Activated CD4-positive, alpha-beta T cell treated with anti-CD3 and anti-CD28 coated beads for 4 hours (primary cell): Measurements from ENCODE around the gene PLA2G2A.
"Not testable (repeated sequence)": the region's sequence is repeated elsewhere in the genome, so short reads cannot be mapped to it uniquely, and the experiment has no call there.

ENCODE experiments used
- DNase-seq, 2 donors: peaks; one replicate each; pipeline ENCODE4 v3.0.0-alpha.2; 2020

Gene PLA2G2A

DNA sequence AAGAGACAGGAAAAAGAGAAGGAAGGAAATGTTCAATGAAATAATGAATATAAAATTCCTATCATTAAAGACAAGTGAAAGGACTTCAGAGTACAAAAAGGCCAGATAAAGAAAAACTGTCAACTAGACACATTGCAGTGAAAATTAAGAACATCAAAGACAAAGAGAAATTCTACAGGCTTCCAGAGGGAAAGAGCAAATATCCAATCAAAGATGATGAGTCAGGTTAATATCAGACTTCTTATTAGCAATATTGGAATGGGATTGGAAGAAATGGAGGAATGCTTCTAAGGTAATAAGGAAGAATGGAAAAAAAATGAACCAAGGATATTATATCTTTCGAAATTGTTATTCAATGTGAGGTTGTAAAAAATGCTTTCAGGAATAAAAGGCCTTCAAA is 7.8 kb downstream of the PLA2G2A start:
- DNase-seq = no peak

DNA sequence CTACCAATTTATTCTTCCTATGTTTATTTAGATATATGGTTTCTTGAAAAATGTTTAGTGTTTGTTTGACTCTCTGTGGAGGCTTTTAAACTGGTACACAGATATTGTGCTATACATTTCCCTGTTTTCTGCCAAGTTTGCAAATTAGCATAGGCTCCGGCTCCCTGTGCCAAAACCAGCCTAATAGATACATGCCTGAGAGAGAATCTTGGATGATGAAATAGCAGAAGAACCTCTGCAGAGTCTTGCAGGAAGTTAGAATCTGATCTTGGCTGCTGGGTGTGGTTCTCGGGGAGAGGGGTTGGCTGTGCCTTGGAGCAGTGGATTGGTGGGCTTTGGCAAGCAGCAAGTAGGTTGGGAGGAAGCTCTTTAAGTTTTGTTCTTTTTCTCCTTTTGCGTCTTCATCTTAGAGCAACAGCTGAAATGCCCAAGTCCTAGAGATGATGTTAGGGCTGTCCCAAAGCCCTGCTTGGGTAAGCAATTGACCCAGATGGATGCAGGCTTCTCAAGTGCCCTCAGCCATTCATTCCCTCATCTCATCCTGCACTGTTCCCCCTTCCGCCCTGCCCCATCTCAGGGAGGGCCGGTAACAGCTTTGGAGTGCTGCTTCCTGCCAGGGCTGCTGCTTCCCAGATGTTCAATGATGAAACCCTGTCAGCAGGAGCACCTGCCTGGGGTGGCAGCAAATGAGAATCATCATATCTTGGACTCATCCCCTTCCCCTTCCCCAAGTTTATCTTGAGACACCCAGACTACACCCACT is 9.3 kb downstream of the PLA2G2A start:
- DNase-seq = no peak

DNA sequence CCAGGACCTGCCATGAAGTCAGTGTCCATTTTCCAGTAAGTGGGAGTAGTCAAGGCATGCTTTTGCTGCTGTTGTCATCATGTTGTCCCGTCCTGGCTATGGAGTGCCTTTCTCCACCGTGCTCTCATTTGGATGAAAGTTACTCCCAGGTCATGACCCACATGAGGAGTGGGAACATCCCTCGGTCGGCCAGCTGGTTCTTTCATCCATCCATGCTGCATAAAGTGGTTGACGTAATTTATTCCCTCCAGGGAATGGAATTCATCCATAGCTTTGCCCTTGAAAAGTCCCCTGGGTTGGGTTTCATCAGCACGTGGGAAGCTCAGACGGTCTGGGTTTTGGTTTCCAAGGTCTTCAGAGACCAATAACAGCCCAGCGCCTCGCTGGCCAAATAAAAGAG is 11.6 kb downstream of the PLA2G2A start:
- no peak for DNase-seq

DNA sequence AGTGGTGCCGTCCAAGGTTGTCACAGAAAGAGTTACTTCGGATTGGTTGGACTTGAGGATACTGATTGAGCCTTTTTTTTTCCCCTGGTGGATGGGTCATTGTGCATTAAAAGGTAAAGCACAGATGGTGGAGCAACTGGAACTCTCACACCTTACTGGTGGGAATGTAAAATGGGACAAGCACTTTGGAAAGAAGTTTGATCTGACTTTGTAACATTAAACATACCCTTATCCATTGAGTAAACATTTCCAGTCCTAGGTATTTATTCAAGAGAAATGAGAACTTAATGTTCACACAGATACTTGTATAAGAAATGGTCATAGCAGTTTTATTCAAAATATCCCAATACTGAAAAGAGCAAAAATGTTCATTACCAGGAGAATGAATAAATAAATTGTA is 14.9 kb downstream of the PLA2G2A start:
- DNase-seq = no peak

DNA sequence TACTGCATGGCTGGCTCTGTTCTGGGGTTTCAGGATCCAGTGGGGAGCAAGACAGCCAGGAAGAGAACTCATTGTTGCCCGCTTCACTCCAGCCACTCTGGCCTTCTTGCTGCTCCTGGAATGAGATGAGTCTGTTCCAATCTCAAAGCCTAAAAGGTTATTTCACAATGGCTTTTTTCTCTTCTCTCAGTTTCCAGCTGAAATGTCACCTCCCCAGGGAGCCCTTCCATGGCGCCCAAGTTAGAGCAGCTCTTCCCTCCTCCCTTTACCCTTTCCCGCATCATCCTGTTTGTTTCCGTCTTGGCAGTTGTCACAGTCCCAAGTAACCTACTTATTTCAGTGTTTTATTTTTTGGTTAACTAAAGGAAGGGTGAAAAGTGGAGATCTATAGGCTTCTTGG is 15.8 kb downstream of the PLA2G2A start:
- no peak for DNase-seq

DNA sequence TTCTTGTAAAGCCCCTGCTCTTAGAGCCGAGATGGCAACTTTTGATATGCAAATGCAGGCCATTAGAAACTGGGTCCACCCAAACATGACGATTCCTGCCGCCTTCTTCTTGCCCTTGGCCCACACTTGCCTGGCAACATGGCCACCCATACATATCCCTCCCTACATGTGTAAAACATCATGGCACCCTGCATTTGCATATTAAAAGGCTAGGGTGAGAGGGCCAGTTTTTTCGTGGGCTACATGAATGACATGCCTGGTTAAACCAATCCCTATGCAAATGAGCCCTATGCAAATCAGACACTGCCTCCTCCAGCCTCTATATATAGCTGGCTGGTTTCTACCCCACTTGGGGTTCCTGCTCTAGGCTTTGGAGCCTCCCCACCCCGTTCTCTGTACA is 18.8 kb downstream of the PLA2G2A start:
- DNase-seq = no peak

DNA sequence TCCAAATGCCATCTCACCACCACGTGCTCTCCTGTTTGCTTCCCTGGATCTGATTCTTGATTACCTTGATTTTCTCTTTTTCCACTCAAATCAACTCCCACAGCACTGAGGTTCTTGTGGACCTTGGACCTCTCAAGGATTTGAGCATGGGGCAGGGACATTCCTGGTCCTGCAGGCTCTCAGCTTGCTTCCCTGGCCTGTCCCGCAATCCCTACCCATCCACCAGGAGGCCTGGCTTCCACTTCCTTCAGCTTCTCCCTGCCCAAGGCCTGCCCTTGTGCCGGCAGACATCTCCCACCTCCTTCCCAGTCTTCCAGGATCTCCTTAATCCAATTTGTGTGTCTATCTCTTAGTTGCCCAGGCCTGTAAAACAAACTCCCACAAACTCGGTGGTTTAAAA is 21.6 kb downstream of the PLA2G2A start:
- no peak for DNase-seq

DNA sequence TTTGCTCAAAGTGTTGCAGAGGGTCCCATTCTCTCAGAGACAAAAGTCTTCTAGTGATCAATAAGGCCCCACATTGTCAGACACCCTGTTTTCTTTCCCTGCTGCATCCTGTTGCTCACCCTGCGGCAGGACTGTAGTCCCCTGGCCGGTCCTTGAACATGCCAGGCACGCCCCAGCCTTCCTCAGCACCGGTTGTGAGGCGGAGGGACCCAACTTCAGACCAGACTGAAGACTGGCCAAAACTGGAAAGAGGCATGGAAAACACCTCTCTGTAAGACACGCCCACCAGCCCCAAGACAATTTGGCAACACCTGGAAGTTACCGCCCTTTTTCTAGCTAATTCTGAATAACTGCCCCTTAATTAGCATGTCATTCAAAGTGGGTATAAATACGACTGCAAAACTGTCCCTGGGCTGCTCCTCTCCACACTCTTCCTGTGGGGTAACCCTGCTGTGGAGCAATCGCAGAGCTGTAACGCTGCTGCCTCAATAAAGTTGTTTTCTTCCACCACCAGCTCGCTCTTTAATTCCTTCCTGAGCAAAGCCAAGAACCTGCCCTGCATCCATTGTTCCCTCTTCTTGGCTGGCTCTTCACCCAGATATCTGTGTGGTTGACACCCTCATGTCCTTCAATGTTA is 23.8 kb downstream of the PLA2G2A start:
- no peak for DNase-seq

DNA sequence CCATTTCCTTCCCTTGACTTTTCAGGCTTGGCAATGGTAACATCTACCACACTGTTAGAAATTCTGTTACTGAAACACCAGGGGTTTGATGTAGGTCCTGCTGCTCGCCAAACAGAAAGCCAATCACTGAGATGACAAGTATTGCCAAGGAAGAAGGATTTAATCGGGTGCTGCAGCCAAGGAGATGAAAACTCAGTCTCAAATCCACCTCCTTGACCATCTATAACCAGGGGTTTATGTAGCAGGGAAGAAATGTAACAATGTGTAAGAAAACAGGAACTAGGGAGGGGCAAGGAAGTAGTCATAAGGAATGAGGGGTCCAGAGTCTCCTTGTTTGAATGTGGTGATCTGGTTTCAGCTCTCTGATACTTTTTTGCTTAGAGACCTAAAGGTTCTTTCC is 25.4 kb downstream of the PLA2G2A start:
- no peak for DNase-seq

DNA sequence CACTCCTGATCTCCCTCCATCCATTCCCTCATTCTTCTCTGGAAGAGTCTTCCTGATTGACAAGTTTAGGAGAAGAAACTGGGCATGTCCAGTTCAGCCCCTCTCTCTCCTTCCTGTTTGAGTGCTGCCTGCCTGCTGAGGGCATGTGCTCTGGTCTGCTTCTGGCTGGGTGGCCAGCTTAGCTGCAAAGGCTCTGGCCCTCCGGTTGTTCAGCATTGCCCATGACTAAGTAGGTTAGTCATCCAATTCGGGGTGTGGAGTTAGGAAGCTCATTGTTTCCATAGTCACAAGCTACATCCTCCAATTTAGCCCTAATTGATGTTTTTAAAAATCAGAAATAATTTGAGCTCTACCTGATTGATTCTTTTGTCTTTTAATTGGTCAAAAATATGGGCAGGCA is 30.4 kb downstream of the PLA2G2A start:
- DNase-seq = no peak

DNA sequence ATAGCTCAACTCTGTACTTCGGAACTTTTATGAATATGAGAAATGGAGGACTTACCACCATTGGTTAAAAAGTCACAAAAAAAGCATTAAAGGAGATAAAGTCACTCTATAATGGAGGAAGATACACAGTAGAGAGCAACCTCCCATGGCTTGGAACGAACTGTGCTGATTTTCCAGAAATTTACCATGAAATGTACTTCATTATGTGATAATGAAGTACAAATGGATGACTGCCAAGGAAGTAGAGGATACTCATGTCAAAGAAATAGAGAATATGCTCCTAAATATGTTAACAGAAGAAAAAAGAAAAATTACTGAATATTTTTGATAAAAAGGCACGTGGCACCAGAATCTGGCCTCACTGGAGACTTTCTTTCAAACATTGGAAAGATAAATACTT is 32.4 kb downstream of the PLA2G2A start:
- DNase-seq = no peak

DNA sequence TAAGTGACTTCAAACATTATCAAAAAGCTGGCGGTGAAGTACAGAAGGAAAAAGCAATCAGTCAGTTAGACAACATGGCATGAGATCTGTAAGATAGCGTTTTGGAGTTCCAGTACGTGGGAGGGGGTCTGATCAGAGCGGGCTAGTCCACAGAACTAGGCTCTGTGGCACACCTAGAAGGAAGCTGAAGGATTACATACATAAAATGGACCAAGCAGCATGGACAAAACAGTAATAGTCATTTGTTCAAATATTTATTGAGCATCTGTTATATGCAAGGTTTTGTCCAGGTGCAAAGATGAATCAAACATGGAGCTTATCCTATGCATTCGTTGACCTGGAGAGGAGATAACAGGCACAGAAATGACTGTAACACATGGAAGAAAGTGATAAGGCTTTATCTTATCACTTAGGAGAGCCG is 33.1 kb downstream of the PLA2G2A start:
- no peak for DNase-seq

DNA sequence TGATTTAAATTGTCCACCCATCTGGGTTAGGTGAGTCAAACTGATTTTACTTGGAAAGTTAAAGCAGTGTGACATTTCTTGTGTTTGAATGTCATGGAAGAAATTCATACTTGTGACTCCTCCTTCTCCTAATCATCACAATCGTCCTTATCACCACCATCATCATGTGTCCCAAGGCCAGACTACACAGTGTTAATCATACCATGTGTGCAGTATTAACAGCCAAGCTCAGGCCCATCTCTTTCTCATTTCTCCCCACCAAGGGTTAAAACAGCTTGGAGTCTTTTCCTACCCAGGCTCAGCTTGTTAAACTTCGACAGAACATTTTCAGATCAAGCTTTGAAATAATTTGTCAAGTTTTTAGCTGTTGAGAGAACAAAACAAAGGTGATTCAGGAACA is 33.5 kb downstream of the PLA2G2A start:
- DNase-seq = no peak

DNA sequence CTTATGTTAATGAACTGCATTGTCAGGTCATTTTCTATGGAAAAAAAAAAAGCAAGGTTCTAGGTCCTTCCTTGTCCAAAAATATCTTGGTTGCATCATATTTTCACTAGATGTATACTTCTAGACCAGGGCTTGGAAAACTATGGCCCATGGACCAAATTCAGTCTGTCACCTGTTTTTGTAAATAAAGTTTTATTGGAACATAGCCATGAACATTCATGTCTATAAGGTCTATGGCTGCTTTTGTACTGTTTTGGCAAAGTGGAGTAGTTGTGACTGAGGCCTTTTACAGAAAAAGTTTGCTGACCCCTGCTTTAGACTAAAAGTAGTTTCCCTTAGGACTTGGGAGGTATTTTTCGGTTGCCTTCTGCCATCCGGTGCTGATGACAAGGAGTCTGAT is 36.8 kb downstream of the PLA2G2A start:
- DNase-seq = no peak

DNA sequence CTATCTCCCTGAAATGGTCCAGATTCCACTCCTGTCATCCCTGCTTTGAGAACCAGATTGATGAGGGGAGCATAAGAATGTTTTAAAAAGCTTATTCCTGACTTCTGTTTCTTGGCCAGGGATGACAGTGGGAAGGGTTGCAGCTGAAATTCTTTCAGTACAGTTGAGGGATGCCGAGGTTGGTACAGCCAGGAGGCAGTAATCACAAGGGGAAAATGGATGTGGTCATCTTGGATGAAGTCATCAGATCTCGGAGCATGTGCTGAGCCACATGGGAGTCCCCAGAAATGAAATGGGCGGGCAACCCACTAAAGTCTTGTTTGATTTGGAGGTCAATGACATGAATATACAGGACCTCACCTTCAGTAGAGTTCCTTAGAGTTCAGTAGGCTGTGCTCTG is 37.3 kb downstream of the PLA2G2A start:
- no peak for DNase-seq

DNA sequence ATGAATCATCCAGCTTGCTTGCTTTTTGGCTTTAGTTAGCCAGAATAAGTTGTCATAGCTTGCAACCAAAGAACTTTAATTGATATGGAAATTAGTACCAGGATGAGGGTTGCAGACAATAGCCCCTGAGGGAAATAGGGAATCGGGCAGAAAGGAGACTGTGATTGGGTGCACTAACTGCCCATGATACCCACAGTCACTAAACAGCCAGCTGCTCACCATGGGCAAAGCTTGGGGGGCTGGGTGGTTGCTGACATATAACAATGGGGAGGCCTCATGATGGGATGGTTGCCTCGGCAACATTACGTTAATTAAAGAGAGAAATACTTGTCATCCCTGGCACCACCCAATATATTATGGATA is 38.2 kb downstream of the PLA2G2A start:
- DNase-seq = no peak

DNA sequence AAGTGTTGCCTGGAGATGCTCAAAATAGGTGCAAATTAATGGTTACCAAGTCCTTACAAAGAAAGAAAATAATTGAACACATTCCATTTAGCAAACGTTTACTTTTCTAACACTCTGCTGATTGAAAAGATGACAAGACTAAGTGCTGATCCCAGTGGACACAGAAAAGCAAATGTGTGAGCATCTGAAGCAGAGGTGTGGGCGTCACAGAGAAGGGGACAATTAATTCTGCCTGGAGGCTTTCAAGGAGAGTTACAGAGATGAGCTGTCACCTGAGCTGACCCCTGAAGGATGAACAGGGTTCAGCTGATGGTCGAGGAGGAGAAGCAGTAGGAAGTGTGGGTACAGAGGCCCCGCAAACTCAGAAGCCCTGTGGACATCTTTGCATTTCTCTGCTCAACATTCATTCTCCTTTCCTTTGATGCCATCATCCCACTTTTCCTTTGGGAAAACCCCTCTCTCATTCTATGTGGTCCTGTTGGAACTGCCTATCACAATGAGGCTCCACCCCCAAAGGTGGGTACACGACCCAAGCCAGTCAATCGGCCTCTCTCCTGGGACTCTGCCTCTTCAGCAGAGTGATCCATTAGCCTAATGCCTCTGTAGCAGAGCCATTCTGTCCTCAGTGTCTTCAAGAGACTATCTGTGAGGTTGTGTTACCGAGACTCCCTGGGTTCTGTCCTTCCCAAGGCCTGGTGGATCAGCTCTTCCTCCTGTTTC is 38.8 kb downstream of the PLA2G2A start:
- no peak for DNase-seq

DNA sequence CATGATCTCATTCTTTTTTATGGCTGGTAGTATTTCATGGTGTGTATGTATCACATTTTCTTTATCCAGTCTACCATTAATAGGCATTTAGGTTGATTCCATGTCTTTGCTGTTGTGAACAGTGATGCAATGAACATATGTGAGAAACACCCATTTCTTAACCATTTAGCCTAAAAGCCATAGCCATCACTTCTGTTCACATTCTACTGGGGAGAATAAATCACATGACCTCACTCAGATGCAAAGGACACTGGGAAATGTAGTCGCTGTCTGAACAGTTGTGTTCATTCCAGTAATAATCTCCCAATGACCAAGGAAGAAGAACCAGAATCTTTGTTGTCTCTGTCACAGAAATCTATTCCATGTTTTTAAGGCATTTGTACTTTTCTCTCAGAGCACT is 40.9 kb downstream of the PLA2G2A start:
- no peak for DNase-seq

DNA sequence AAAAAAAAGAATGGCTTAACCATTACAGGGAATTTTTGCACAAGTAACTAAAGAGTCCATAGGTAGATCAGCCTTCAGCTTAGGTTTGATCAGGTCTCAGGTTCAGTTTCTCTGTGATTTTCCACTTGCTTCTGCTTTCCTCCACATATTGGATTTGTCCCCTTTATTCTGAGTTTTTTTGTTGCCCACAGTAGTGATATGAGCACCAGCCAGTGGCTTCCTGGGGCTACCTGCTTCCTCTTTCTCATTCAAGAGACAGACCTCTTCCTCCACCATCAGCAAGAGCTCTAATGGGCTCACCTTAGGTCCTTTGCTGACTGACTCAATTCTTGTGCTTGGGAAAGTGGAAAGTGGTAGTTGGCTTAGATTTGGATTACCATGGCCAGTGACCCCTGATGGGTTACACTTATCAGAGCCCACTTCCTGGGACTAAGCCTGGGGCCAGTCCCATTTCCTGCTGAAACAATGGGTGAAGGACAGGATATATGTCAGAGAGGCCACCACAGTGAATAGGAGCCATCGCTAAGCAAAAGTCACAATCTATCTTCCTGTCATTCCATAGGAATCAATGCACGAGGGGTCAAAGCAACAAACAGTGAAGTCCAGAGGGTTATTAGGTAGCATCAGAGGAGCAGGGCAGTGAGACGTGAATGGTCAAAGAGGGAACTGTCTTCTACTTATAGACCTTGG is 43.2 kb downstream of the PLA2G2A start:
- DNase-seq = no peak

DNA sequence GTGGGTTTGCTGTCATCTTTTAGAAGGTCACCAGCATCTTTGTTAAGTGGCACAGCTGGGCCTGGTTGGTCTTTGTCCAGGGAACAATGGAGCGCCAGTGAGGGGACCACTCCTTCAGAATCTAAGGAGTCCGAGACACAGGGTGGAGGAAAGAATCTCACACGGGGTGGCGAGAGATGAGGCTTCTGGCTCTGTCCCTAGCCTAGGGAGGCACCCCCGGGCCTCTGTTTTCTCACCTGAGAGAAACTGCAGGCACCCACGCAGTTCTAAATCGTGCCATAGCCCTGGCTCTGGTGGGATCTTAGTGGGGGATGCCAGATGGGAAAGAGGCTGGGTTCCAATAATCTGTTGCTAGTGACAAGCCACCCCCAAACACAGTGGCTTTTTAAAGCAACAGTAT is 45.1 kb downstream of the PLA2G2A start:
- no peak for DNase-seq

DNA sequence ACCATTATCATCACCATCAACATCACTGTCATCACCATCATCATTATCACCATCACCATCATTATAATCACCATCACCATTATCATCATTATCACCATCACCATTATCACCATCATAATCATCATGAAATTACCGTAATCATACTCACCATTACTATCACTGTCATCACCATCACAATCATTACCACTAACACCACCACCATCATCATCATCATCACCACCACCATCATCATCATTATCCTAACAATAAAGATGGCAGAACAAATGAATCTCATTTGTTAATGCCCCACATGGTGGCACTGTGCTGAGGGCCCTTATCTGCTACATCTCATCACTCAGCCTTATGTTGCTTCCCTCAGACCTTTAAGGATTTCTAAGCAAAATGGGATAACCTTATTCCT is 46.6 kb downstream of the PLA2G2A start:
- no peak for DNase-seq

DNA sequence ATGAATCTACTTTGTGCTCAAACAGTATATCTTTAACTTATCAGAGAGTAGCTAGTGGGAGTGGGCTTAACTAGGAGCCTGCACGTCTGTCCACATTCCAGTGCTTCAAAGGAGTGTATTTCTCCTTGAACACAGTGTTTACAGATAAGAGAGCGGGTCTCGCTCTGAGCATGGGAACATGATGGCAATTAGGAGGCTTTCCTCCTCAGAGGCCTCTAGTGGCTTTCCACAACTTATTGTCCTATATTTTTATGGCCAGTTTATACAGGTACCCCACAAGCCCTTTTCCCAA is 52.3 kb downstream of the PLA2G2A start:
- DNase-seq = not testable (repeated sequence)

DNA sequence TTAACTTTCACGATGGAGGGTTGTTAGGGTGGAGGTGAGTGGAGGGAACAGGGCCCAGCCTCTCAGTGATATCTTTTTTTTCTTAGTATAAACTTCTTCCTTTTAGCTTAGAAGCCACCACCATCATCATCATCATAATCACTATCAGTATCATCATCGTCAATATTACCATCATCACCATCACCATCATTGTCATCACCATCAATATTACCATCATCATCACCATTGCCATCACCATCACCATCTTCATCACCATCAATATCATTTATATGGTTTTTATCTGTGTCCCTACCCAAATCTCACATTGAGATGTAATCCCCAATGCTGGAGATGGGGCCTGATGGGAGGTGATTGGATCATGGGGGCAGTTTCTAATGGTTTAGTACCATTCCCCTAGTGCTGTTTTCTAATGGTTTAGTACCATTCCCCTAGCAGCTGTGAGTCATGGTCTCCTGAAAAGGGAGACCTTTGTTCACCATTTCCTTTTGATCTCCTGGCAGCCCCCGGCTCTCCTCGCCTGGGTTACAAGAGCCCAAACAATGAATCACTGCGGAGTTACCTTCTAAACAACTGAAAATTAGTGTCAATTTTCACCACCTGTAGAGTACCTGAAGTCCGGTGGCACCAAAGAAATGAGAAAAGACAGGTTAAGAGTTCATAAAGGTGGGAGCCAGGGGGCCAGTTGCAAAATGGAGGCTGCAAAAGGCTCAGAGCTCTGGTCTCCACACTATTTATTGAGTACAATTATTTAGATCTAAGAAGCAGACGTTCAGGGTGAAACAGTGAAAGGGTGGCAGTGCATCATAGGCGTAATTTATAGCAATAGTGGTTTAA is 52.9 kb downstream of the PLA2G2A start:
- DNase-seq = no peak
